Mammary epithelial cell (primary cell): Measurements from ENCODE around the gene AAMP.

Source experiments
- CTCF ChIP-seq, 2 donors: IDR thresholded peaks in 1 of 2; conservative IDR thresholded peaks in 1 of 2; 2 replicates each; pipeline ENCODE4 v1.5.1; 2011 to 2012; ENCODE audit warnings: inconsistent platforms in 2 of 2, low read length in 2 of 2, mild to moderate bottlenecking in 2 of 2, control low read depth in 1 of 2, low read depth in 1 of 2; ENCODE audit not compliant: insufficient read depth in 1 of 2; ENCODE audit errors: extremely low read depth in 1 of 2
- EZH2 ChIP-seq: IDR thresholded peaks from 2 replicates; pipeline ENCODE4 v1.6.1; 2012; ENCODE audit warnings: low read length, inconsistent platforms, borderline replicate concordance

DNA sequence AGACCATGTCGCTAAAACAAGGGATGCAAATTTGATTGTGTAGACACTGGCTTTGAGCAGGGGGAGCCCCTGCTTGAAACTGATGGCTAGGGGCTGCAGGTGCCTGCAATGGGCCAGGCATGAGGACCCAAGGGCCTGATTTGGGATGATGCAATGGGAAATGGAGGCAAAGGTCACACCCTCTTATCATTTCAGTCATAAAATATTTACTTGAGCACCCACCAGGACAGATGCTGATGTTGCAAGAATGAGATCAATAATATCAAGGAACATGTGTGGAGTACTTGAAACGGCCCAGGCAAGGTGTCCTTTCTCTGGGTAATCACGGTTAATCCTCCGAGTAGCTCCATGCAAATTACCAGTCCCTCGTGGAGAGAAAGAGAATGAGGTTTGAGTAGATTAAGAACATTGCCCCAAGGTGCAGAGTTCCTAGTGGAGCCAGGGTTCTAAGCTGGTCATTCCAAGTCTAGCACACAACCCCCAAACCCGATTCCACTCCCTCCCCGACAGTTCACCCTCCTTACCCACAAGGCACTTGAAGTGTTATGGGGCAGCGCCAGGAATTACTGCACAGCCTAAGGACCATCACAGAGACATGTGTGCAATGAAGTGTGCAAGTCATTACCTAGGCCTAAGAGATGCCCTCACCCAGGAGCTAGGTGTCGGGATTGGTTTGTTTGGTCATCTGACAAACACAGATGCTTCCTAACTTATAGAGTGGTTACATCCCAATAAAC lies 36.4 kb upstream of the AAMP start:
- no peak for TF ChIP-seq CTCF (conservative IDR thresholded peaks at IDR 0.05 in 1 of 2, IDR thresholded peaks at IDR 0.05 in 1 of 2; ENCODE audit: extremely low read depth in 1 of 2, insufficient read depth in 1 of 2, low read depth in 1 of 2, low read length in 2 of 2)
- no peak for TF ChIP-seq EZH2
